ENCODE data around the gene SRMS. TPM values are rescaled to one million over a fixed set of nuclear protein-coding genes. Genes with fewer than 3 reads are reported as not detected.

SRMS gene
- total and polyA plus RNA-seq, 4 donors, result 0.06 TPM; not detected in 3

DNA sequence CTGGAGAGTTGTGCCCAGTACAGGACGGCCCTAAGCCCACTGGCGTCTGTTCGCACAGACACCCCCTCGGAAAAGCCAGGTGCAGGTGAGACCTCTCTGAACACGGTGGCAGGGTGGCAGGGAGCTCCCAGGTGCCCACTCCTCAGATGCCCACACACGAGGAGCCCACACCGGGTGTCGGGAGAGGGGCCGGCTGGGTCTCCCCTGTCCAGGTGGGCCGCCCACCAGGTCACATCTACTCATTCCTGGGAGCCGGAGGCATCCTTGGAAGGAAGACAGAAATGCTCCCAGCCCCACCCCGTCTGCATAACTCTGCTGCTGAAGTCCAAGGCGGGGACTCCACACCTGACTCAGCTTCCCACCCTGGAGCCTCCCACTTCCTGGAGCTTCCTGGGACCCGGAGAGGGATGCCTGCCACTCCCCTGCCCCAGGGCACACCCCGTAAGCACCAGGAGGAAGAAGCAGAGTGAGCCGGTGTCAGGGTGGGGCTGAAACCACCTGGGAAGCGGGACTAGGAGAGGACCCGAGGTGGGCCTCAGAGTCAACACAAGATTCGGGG, 2.5 kb downstream of the SRMS start:
- Histone ChIP-seq H3K4me3 (no peak overlapping the region), H3K9me3 (ENCODE audit: control insufficient read depth in 4 of 4, insufficient read depth in 3 of 4, low read length in 3 of 4) (no peaks in the 10 kb centered on the region), H3K27me3 (ENCODE audit: control insufficient read depth in 3 of 3, insufficient read depth in 3 of 3, low read length in 2 of 3) (peaks cover 0 to 26% (median 7%) of the 10 kb centered on the region in 3 donors), H3K4me1 (ENCODE audit: control insufficient read depth in 5 of 5, insufficient read depth in 5 of 5, low read length in 5 of 5) (no peaks in the 10 kb centered on the region), H3K27ac (ENCODE audit: low read depth in 1 of 2, low read length in 1 of 2) (no peak overlapping the region), H3K36me3 (ENCODE audit: control insufficient read depth in 4 of 4, insufficient read depth in 4 of 4, low read length in 4 of 4) (no peaks in the 10 kb centered on the region), H3K9ac (ENCODE audit: insufficient read depth in 1 of 2, low read length in 2 of 2) (no peak overlapping the region)
- TF ChIP-seq CTCF (IDR thresholded peaks at IDR 0.05; ENCODE audit: control extremely low read depth, extremely low read depth), result no peak
- 69 to 75% methylated on average over 19 of the region's 19 CpGs for WGBS, 2 donors
- ATAC-seq (ENCODE audit: insufficient read depth, low FRiP score) (no peak), DNase-seq (no peak)

DNA sequence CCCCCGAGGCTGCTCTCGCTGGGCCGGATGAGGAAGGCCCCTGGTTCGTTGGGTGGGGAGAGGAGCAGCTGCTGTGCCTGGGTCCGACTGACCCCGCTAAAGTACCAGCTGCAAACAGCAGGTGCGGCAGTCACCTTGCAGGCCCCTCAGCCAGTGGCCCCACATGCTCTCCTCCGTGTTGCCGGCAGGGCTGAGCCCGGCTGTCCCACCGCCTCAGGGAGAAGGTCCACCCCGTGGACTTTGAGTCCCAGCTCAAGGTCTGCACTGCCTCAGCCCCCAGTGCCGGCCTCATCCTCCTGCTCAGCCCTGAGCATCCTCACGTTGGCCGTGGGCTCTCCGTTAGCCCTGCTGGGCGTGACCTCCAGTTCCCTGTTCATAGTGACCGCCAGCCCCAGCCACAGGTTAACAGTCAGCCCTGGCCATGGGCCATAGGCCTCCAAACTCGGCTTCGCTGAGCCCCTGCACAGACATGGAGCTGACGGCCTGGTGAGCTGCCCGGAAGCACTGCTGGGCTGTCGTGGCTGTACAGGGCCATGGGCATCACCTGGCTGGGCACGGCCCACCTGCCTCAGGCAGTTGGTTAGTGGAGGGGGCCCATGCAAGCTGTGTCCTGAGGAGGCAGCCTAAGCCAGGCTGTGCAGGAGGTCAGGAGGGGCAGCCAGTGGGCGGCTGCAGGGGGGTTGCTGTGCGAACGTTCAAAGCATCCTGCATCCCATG, 3.1 kb downstream of the SRMS start:
- Histone ChIP-seq H3K9me3 (ENCODE audit: control insufficient read depth in 4 of 4, insufficient read depth in 3 of 4, low read length in 3 of 4) (no peaks in the 10 kb centered on the region), H3K4me1 (ENCODE audit: control insufficient read depth in 5 of 5, insufficient read depth in 5 of 5, low read length in 5 of 5) (no peaks in the 10 kb centered on the region), H3K9ac (ENCODE audit: insufficient read depth in 1 of 2, low read length in 2 of 2) (no peak overlapping the region), H3K4me3 (no peak overlapping the region), H3K27ac (ENCODE audit: low read depth in 1 of 2, low read length in 1 of 2) (no peak overlapping the region), H3K27me3 (ENCODE audit: control insufficient read depth in 3 of 3, insufficient read depth in 3 of 3, low read length in 2 of 3) (peaks cover 0 to 23% (median 6%) of the 10 kb centered on the region in 3 donors), H3K36me3 (ENCODE audit: control insufficient read depth in 4 of 4, insufficient read depth in 4 of 4, low read length in 4 of 4) (no peaks in the 10 kb centered on the region)
- no peak for DNase-seq
- ATAC-seq (ENCODE audit: insufficient read depth, low FRiP score), result no peak
- whole genome bisulfite sequencing, 2 donors, result 75 to 81% methylated on average over 25 to 27 of the region's 27 CpGs
- TF ChIP-seq CTCF (IDR thresholded peaks at IDR 0.05; ENCODE audit: control extremely low read depth, extremely low read depth), result no peak

GRCh38 chr20:63543733-63544132, 3.8 kb downstream of the SRMS start:
- H3K9me3 ChIP-seq (ENCODE audit: control insufficient read depth in 4 of 4, insufficient read depth in 3 of 4, low read length in 3 of 4), result no peaks in the 10 kb centered on the region
- ATAC-seq (ENCODE audit: insufficient read depth, low FRiP score) (no peak), DNase-seq (no peak)
- no peak for TF ChIP-seq CTCF (IDR thresholded peaks at IDR 0.05; ENCODE audit: control extremely low read depth, extremely low read depth)
- H3K4me3 ChIP-seq, result no peak overlapping the region
- no peak overlapping the region for H3K9ac ChIP-seq (ENCODE audit: insufficient read depth in 1 of 2, low read length in 2 of 2)
- H3K4me1 ChIP-seq (ENCODE audit: control insufficient read depth in 5 of 5, insufficient read depth in 5 of 5, low read length in 5 of 5), result no peaks in the 10 kb centered on the region
- H3K27ac ChIP-seq (ENCODE audit: low read depth in 1 of 2, low read length in 1 of 2), result no peak overlapping the region
- WGBS, 2 donors, result 91 to 97% methylated on average over 6 of the region's 6 CpGs
- H3K36me3 ChIP-seq (ENCODE audit: control insufficient read depth in 4 of 4, insufficient read depth in 4 of 4, low read length in 4 of 4), result no peaks in the 10 kb centered on the region
- H3K27me3 ChIP-seq (ENCODE audit: control insufficient read depth in 3 of 3, insufficient read depth in 3 of 3, low read length in 2 of 3), result peaks cover 0 to 19% (median 5%) of the 10 kb centered on the region in 3 donors

All from lung (tissue), 12 donors.